Measurements from ENCODE around the gene SOHLH2.

SOHLH2 gene

GRCh38 chr13:36163809-36164308, 50.5 kb downstream of the SOHLH2 start:
- peaks cover 1% of the 10 kb centered on the region for H3K9me3 Mint-ChIP-seq
- H3K27ac Mint-ChIP-seq = no peak overlapping the region
- no peaks in the 10 kb centered on the region for H3K36me3 Mint-ChIP-seq
- H3K4me3 Mint-ChIP-seq = no peak overlapping the region
- H3K4me1 Mint-ChIP-seq = no peaks in the 10 kb centered on the region
- no peaks in the 10 kb centered on the region for H3K27me3 Mint-ChIP-seq
- no peak for ATAC-seq (ENCODE audit: low read depth)
- no peak for DNase-seq (ENCODE audit: low spot score in 2 of 2)

DNA sequence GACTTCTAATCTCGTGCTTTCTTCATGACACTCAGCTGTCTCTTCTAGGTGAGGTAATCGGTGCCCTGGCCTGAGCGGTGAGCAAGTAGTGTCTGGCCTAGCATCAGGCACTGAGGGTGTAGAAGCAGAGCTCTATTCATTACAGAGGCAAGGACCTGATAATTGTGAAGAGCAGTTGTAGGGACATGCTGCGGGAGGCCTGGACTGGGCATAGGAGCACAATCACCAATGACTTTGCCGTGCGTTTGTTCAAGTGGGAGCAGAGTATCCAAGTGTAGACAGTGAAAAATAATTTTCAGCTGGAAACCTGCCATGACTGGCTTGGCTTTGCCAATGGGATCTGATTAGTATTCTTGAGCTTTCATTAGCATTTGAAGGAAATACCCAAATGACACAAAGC, 51.1 kb downstream of the SOHLH2 start:
- no peaks in the 10 kb centered on the region for H3K4me1 Mint-ChIP-seq
- ATAC-seq (ENCODE audit: low read depth) = no peak
- H3K27me3 Mint-ChIP-seq = no peaks in the 10 kb centered on the region
- no peak overlapping the region for H3K27ac Mint-ChIP-seq
- DNase-seq (ENCODE audit: low spot score in 2 of 2) = no peak
- H3K36me3 Mint-ChIP-seq = no peaks in the 10 kb centered on the region
- no peak overlapping the region for H3K4me3 Mint-ChIP-seq
- H3K9me3 Mint-ChIP-seq = peaks cover 1% of the 10 kb centered on the region

GRCh38 chr13:36160297-36160696, 54.1 kb downstream of the SOHLH2 start:
- Mint-ChIP-seq H3K4me1 (no peaks in the 10 kb centered on the region), H3K36me3 (no peaks in the 10 kb centered on the region), H3K4me3 (no peak overlapping the region), H3K9me3 (peaks cover 4% of the 10 kb centered on the region), H3K27ac (no peak overlapping the region), H3K27me3 (no peaks in the 10 kb centered on the region)
- ATAC-seq (ENCODE audit: low read depth) = no peak
- no peak for DNase-seq (ENCODE audit: low spot score in 2 of 2)

DNA sequence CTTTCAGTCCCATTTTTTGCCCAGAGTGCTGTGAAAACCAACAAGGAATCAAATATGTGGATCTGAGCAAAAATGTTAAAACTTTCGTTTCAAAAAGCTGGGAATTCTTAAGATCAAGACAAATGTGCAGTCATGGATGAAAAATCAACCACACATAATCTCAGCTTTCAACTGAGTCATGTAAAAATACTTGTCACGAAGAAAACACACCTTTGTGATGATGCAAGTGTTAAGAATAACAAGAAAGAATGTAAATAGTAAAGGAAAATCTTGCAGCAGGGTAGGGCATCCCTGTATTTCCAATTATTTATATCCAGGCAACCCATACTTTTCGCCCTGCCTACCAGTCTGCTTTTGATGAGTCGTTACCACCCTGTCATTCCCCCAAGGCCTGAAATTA, 55.7 kb downstream of the SOHLH2 start:
- Mint-ChIP-seq H3K4me1 (no peaks in the 10 kb centered on the region), H3K4me3 (no peak overlapping the region), H3K36me3 (no peaks in the 10 kb centered on the region), H3K9me3 (peaks cover 4% of the 10 kb centered on the region), H3K27me3 (no peaks in the 10 kb centered on the region), H3K27ac (no peak overlapping the region)
- DNase-seq (ENCODE audit: low spot score in 2 of 2) (no peak), ATAC-seq (ENCODE audit: low read depth) (no peak)

DNA sequence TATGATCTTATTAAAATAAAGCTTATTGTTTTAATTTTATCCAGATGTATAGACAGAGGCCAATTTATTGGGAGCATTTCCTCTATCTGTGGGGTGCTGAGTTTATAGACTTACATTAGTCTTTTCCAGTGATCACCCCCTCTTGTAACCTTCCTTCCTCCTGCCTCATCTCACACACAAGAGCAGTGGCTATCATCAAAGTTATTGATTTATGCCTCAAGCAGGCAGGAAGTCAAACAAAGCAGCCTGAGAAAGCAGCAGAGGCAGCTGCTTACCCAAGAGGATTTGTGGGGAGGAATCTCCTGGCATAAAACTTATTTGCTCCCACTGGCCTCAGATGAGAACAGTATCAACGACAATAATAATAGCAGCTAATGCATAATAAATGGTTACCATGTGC, 56.9 kb downstream of the SOHLH2 start:
- Mint-ChIP-seq H3K27ac (no peak overlapping the region), H3K36me3 (no peaks in the 10 kb centered on the region), H3K4me1 (no peaks in the 10 kb centered on the region), H3K4me3 (no peak overlapping the region), H3K27me3 (no peaks in the 10 kb centered on the region), H3K9me3 (peaks cover 6% of the 10 kb centered on the region)
- DNase-seq (ENCODE audit: low spot score in 2 of 2) = no peak
- no peak for ATAC-seq (ENCODE audit: low read depth)

GRCh38 chr13:36154567-36155291, 59.6 kb downstream of the SOHLH2 start:
- Mint-ChIP-seq H3K4me1 (no peaks in the 10 kb centered on the region), H3K36me3 (no peaks in the 10 kb centered on the region), H3K9me3 (peaks cover 8% of the 10 kb centered on the region), H3K4me3 (no peak overlapping the region), H3K27ac (no peak overlapping the region), H3K27me3 (no peaks in the 10 kb centered on the region)
- ATAC-seq (ENCODE audit: low read depth) (no peak), DNase-seq (ENCODE audit: low spot score in 2 of 2) (no peak)

DNA sequence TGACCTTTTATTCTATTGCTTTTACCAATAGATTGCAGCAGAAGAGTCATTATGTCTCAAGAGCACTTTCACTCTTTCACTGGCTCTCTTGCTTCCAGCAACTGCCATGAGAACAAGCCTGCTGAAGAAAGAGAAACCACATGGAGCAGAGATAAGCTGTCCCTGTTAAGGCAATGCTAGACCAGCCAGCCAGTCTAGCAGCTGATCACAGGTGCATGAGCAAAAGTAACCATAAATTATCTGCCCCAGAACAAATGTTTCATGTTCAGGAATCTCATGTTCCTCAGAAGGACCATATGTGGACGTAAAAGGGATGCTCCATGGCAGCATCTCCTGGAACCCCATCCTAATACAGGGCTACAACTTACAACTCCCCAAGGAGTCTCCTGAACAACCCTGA, 62.8 kb downstream of the SOHLH2 start:
- Mint-ChIP-seq H3K4me3 (no peak overlapping the region), H3K27me3 (no peaks in the 10 kb centered on the region), H3K36me3 (no peaks in the 10 kb centered on the region), H3K4me1 (no peaks in the 10 kb centered on the region), H3K27ac (no peak overlapping the region), H3K9me3 (peaks cover 11% of the 10 kb centered on the region)
- DNase-seq (ENCODE audit: low spot score in 2 of 2) (no peak), ATAC-seq (ENCODE audit: low read depth) (no peak)

DNA sequence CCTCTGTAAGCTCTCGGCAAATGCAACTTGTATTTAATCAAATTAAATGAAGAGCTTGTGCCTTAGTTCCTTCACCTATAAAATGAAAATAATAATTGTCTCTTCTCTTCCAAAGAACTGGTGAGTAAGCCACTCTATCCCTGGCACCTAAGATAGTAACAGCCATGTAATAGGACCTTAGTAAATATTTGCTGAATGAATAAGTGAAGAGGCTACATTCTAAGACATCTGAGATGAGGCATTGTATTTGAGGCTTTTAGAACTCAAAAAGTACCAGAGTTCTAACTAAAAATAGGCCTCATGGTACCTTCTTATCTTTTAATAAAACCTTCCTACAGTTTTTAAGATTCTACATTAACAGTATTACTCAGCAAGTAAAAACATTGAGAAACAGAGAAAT, 65.9 kb downstream of the SOHLH2 start:
- no peak for ATAC-seq (ENCODE audit: low read depth)

GRCh38 chr13:36147330-36147729, 67.0 kb downstream of the SOHLH2 start:
- H3K4me1 Mint-ChIP-seq = no peaks in the 10 kb centered on the region
- H3K9me3 Mint-ChIP-seq = peaks cover 7% of the 10 kb centered on the region
- H3K4me3 Mint-ChIP-seq = no peak overlapping the region
- no peaks in the 10 kb centered on the region for H3K27me3 Mint-ChIP-seq
- no peaks in the 10 kb centered on the region for H3K36me3 Mint-ChIP-seq
- ATAC-seq (ENCODE audit: low read depth) (no peak), DNase-seq (ENCODE audit: low spot score in 2 of 2) (no peak)
- no peak overlapping the region for H3K27ac Mint-ChIP-seq

More for the DNA sequence above, 65.9 kb downstream of the SOHLH2 start:
- H3K4me3 Mint-ChIP-seq = no peak overlapping the region
- no peak for DNase-seq (ENCODE audit: low spot score in 2 of 2)
- no peaks in the 10 kb centered on the region for H3K36me3 Mint-ChIP-seq
- H3K4me1 Mint-ChIP-seq = no peaks in the 10 kb centered on the region
- no peak overlapping the region for H3K27ac Mint-ChIP-seq
- peaks cover 8% of the 10 kb centered on the region for H3K9me3 Mint-ChIP-seq
- H3K27me3 Mint-ChIP-seq = no peaks in the 10 kb centered on the region

DNA sequence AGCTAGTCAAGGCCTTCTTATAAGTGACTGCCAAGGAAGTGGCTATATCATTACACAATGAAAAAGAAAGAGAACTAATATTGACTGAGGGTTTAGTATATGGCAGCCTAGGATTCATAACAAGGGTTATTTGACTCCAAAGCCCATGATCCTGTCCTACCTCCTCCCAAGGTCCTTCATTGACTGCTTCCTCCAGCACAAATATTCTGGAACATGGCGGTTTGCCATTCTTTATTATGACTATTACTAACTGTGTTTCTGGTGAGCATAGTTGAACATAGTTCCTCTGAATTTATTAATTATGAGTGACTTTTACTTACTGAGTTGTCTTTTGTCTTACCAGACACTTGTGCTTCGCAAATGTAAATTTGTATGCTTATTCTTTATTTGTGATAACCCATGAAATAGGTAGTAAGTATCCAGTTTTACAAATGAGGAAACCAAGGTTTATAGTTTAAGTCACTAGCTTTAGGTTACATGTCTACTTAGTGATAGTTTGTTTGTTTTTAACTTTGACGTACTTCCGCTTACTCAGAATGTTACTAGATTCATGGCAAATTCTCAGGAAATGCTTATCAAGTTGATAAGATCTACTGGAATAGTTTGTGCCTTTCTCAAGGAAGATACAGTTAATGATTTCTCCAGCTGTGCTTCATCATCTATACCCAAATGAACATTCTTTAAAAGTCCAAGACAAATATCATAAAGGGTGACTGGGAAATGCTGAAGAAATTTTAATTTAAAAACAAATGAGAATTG, 67.7 kb downstream of the SOHLH2 start:
- H3K27me3 Mint-ChIP-seq = no peaks in the 10 kb centered on the region

GRCh38 chr13:36143738-36144137, 70.6 kb downstream of the SOHLH2 start:
- Mint-ChIP-seq H3K36me3 (no peaks in the 10 kb centered on the region), H3K4me1 (no peaks in the 10 kb centered on the region), H3K9me3 (peaks cover 6% of the 10 kb centered on the region), H3K4me3 (no peak overlapping the region), H3K27me3 (no peaks in the 10 kb centered on the region), H3K27ac (no peak overlapping the region)
- ATAC-seq (ENCODE audit: low read depth) (no peak), DNase-seq (ENCODE audit: low spot score in 2 of 2) (no peak)

More for the DNA sequence above, 67.7 kb downstream of the SOHLH2 start:
- Mint-ChIP-seq H3K36me3 (no peaks in the 10 kb centered on the region), H3K4me3 (no peak overlapping the region), H3K4me1 (no peaks in the 10 kb centered on the region), H3K27ac (no peak overlapping the region), H3K9me3 (peaks cover 7% of the 10 kb centered on the region)
- DNase-seq (ENCODE audit: low spot score in 2 of 2) (no peak), ATAC-seq (ENCODE audit: low read depth) (no peak)

GRCh38 chr13:36142735-36143134, 71.6 kb downstream of the SOHLH2 start:
- no peaks in the 10 kb centered on the region for H3K4me1 Mint-ChIP-seq
- H3K27me3 Mint-ChIP-seq = no peaks in the 10 kb centered on the region
- no peak overlapping the region for H3K4me3 Mint-ChIP-seq
- ATAC-seq (ENCODE audit: low read depth) = no peak
- H3K36me3 Mint-ChIP-seq = no peaks in the 10 kb centered on the region
- DNase-seq (ENCODE audit: low spot score in 2 of 2) = no peak
- no peak overlapping the region for H3K27ac Mint-ChIP-seq
- peaks cover 6% of the 10 kb centered on the region for H3K9me3 Mint-ChIP-seq

GRCh38 chr13:36135876-36136275, 78.5 kb downstream of the SOHLH2 start:
- Mint-ChIP-seq H3K36me3 (no peaks in the 10 kb centered on the region), H3K9me3 (peaks cover 11% of the 10 kb centered on the region), H3K27me3 (peaks cover 3% of the 10 kb centered on the region), H3K27ac (no peak overlapping the region), H3K4me1 (no peaks in the 10 kb centered on the region), H3K4me3 (no peak overlapping the region)
- no peak for ATAC-seq (ENCODE audit: low read depth)
- no peak for DNase-seq (ENCODE audit: low spot score in 2 of 2)

- Mint-ChIP-seq H3K4me1 (no peaks in the 10 kb centered on the region), H3K9me3 (peaks cover 6% of the 10 kb centered on the region), H3K27me3 (peaks cover 7% of the 10 kb centered on the region), H3K36me3 (no peaks in the 10 kb centered on the region), H3K27ac (no peak overlapping the region), H3K4me3 (no peak overlapping the region)
- no peak for ATAC-seq (ENCODE audit: low read depth)
- DNase-seq (ENCODE audit: low spot score in 2 of 2) = no peak
Observed at GRCh38 chr13:36134632-36135031, 79.7 kb downstream of the SOHLH2 start.
